Calu3 (cell line): ENCODE measurements around the gene TMEM204. TPM values are rescaled to one million over a fixed set of nuclear protein-coding genes. Genes with fewer than 3 reads are reported as not detected.

Source experiments
- BruUV-seq: library from RNA; stranded (reverse); fragments of 400-500 nt; replicated peaks from 2 replicates; lab custom pipeline; 2021; lab: Mats Ljungman, UMichigan
- CTCF ChIA-PET: fragments of 300-600 bp; sonication (Branson Sonifier 250); formaldehyde crosslinking; loops from one replicate; lab custom pipeline; 2022; ENCODE audit warnings: antibody characterized with exemption; lab: Charles Lee
- DNase-seq: peaks from one replicate; pipeline ENCODE4 v3.0.0; 2022
- H3K27ac Mint-ChIP-seq: one replicate; pipeline ENCODE4 v1.8.0; 2022; ENCODE audit warnings: mixed read lengths; ENCODE audit not compliant: unreplicated experiment
- H3K27me3 Mint-ChIP-seq: one replicate; pipeline ENCODE4 v1.8.0; 2022; ENCODE audit warnings: mixed read lengths; ENCODE audit not compliant: unreplicated experiment
- H3K36me3 Mint-ChIP-seq: one replicate; pipeline ENCODE4 v1.8.0; 2022; ENCODE audit warnings: mild to moderate bottlenecking, moderate library complexity, mixed read lengths; ENCODE audit not compliant: insufficient read depth, unreplicated experiment
- H3K4me1 Mint-ChIP-seq: one replicate; pipeline ENCODE4 v1.8.0; 2022; ENCODE audit warnings: mild to moderate bottlenecking, low read depth, mixed read lengths; ENCODE audit not compliant: unreplicated experiment
- H3K4me3 Mint-ChIP-seq: one replicate; pipeline ENCODE4 v1.8.0; 2022; ENCODE audit warnings: mild to moderate bottlenecking, low read depth, moderate library complexity, mixed read lengths; ENCODE audit not compliant: unreplicated experiment
- H3K9me3 Mint-ChIP-seq: one replicate; pipeline ENCODE4 v1.8.0; 2022; ENCODE audit warnings: low read depth, mixed read lengths; ENCODE audit not compliant: unreplicated experiment
- intact Hi-C: fragments of 100-400 bp; cut with micrococcal nuclease; formaldehyde crosslinking; loops from one replicate; pipeline ENCODE4 v1.10.0; 2022; ENCODE audit not compliant: unreplicated experiment
- total RNA-seq: library from RNA; stranded (reverse); gene quantifications from 2 replicates; pipeline ENCODE4 v1.2.3, GENCODE V29; 2022
- TF ChIP-seq, protein P1 (sequence below): fragments of 200-600 bp; IDR thresholded peaks from one replicate; pipeline ENCODE4 v1.8.0; 2022; ENCODE audit warnings: antibody characterized with exemption; ENCODE audit not compliant: unreplicated experiment

The TMEM204 gene
- total RNA-seq, 1 experiment from 2014 or later: not detected

GRCh38 chr16:1492082-1492922 lies 41.2 kb upstream of the TMEM204 start:
- Mint-ChIP-seq H3K27ac (peak overlapping the region; percentile 96), H3K4me3 (peak overlapping the region; percentile 85), H3K36me3 (peaks cover 25% of the 10 kb centered on the region), H3K27me3 (peaks cover 3% of the 10 kb centered on the region), H3K4me1 (peaks cover 7% of the 10 kb centered on the region), H3K9me3 (no peaks in the 10 kb centered on the region)
- TF ChIP-seq, protein P1, sequence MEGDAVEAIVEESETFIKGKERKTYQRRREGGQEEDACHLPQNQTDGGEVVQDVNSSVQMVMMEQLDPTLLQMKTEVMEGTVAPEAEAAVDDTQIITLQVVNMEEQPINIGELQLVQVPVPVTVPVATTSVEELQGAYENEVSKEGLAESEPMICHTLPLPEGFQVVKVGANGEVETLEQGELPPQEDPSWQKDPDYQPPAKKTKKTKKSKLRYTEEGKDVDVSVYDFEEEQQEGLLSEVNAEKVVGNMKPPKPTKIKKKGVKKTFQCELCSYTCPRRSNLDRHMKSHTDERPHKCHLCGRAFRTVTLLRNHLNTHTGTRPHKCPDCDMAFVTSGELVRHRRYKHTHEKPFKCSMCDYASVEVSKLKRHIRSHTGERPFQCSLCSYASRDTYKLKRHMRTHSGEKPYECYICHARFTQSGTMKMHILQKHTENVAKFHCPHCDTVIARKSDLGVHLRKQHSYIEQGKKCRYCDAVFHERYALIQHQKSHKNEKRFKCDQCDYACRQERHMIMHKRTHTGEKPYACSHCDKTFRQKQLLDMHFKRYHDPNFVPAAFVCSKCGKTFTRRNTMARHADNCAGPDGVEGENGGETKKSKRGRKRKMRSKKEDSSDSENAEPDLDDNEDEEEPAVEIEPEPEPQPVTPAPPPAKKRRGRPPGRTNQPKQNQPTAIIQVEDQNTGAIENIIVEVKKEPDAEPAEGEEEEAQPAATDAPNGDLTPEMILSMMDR: no peak
- intact Hi-C loops: no loop called here
- CTCF ChIA-PET: interaction anchor here (0.6 to 1.0 kb wide), 3 partner anchors 17 to 76 kb away, joined by 3 to 4 read pairs (median 4); no protein-coding TSS in a partner anchor
- no TSS peak for BruUV-seq
- DNase-seq: no peak

DNA sequence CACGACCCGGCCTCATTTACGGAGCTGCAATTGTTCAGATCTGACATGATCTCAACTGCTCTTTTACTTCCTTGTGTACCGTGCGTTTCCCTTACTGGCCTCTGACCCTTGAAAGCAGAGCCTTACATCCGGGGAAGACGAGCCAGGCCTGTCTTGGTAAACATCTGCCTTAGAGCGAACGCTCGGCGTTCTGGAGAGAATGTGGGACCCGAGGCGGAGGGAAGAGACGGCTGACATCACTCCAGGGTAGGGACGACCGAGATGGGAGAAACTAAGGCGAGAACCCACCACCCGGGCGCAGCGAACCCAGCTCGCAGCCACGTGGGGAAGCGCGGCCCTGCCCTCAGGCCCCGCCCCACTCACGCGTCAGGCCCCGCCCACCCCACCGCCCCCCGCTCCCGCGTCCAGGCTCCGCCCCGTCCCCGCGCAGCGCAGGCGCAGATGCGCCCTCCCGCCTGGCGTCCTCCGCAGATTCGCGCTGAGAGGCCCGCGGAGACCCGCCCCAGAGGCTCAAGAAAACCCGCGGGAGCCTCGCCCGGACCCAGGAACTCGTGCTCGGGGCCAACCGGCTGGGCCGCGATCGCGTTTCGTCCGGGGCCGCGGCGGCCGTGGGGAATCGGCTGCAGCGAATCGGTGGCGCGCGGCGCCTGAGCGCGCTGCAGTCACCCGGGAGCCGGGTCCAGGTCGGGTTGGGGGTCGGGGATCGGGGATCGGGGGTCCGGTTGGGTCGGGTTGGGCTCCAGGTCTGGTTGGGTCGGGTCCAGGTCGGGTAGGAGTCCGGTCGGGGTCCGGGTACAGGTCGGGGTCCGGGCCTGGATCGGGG lies 40.3 kb upstream of the TMEM204 start, which contains the start of gene TELO2:
Gene TELO2, plus strand, starts transcription at position 438 of the 823 bp plus-strand sequence. CDS start 922 bp downstream, outside the sequence.
- intact Hi-C loops: no loop called here
- BruUV-seq: TSS peak; percentile 92
- Mint-ChIP-seq H3K4me3 (peak within 1 kb of the TSS; percentile 85), H3K4me1 (peaks cover 7% of the 10 kb centered on the region), H3K27ac (peak within 1 kb of the TSS; percentile 96), H3K9me3 (no peaks in the 10 kb centered on the region), H3K27me3 (no peaks in the 10 kb centered on the region), H3K36me3 (peaks cover 30% of the 10 kb centered on the region)
- CTCF ChIA-PET: interaction anchor here (0.5 to 1.0 kb wide), 3 partner anchors 18 to 213 kb away, joined by 3 to 4 read pairs (median 4); partner anchors contain the start of gene MAPK8IP3
- TF ChIP-seq, protein P1: no peak
- peak; percentile 89 for DNase-seq

- TF ChIP-seq, protein P1: no peak
These were observed 39.7 kb upstream of the TMEM204 start for GRCh38 chr16:1493746-1494094.

GRCh38 chr16:1494129-1494640 lies 39.3 kb upstream of the TMEM204 start:
- DNase-seq: no peak
- BruUV-seq: no TSS peak
- no peaks in the 10 kb centered on the region for H3K27me3 Mint-ChIP-seq
- H3K36me3 Mint-ChIP-seq: peaks cover 39% of the 10 kb centered on the region
- H3K4me1 Mint-ChIP-seq: peaks cover 7% of the 10 kb centered on the region
- intact Hi-C loops: no loop called here
- CTCF ChIA-PET: interaction anchor here (0.6 kb wide), 1 partner anchor 1397 kb away, joined by 3 read pairs; no protein-coding TSS in a partner anchor
- peak overlapping the region; percentile 69 for H3K27ac Mint-ChIP-seq
- no peaks in the 10 kb centered on the region for H3K9me3 Mint-ChIP-seq
- H3K4me3 Mint-ChIP-seq: peak overlapping the region; percentile 85
- TF ChIP-seq, protein P1: no peak

More at GRCh38 chr16:1493746-1494094, 39.7 kb upstream of the TMEM204 start:
- peak overlapping the region; percentile 69 for H3K27ac Mint-ChIP-seq
- CTCF ChIA-PET: interaction anchor here (0.7 kb wide), 1 partner anchor 212 kb away, joined by 3 read pairs; the partner anchor contains the start of gene MAPK8IP3
- peaks cover 7% of the 10 kb centered on the region for H3K4me1 Mint-ChIP-seq
- BruUV-seq: TSS peak; percentile 25
- DNase-seq: no peak
- peak overlapping the region; percentile 85 for H3K4me3 Mint-ChIP-seq
- intact Hi-C loops: no loop called here
- H3K9me3 Mint-ChIP-seq: no peaks in the 10 kb centered on the region
- H3K27me3 Mint-ChIP-seq: no peaks in the 10 kb centered on the region
- peaks cover 36% of the 10 kb centered on the region for H3K36me3 Mint-ChIP-seq
